KOPT-K1 (cell line): ENCODE data around the gene ZNF296.
"Not testable (repeated sequence)": the region's sequence is repeated elsewhere in the genome, so short reads cannot be mapped to it uniquely, and the experiment has no call there.

Experiments used
- H3K27ac ChIP-seq: fragments of 200-600 bp; sonication (generic); 2 replicates; pipeline ENCODE4 v1.5.1; 2016; ENCODE audit warnings: antibody characterized with exemption, mild to moderate bottlenecking, low read depth, low read length; ENCODE audit not compliant: poor library complexity, severe bottlenecking
- H3K36me3 ChIP-seq: fragments of 200-600 bp; sonication (generic); 2 replicates; pipeline ENCODE4 v1.5.1; 2017; ENCODE audit warnings: antibody characterized with exemption, mild to moderate bottlenecking, low read length, moderate library complexity; ENCODE audit not compliant: insufficient read depth
- H3K9me3 ChIP-seq: fragments of 200-600 bp; sonication (generic); 2 replicates; pipeline ENCODE4 v1.5.1; 2017; ENCODE audit warnings: antibody characterized with exemption, low read length, mild to moderate bottlenecking; ENCODE audit not compliant: insufficient read depth, poor library complexity, severe bottlenecking

ZNF296 gene

DNA sequence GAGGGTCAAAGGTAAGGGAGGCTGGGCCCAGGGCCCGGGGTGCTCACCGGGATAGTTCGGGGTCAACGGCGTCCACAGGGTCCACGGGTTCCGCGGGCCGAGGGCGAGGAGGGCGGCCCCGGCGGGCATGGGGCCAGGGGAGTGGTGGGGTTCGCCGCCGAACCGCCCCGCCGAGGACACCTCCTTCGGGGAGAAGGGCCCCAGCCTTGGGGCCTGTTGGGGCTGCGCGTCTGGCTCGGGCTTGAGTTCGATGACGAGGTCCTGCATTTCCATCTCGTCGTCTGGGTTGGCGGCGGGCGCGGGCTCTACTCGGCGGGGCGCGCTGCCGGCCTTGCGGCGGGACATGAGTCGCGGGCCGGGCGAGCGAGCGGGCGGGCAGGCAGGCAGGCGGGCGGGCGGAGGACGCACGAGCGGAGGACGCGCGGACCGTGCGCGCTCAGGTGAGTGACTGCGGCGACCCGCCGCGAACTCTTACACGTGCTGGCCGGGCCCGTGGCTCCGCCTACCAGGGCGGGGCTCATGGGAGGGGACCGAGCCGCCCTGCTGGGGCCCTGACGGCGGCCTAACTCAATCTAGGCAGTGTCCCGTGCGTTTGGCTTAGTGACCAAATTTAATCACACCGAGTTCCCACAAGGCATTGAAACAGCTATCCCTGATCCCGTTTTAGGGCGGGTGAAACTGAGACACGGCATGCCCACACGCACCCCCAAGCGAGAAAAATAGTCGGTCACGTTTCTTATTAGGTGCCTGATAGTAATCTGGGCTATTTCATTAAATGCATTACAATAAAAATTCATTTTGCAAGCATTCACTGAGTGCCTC lies at the start of gene ZNF296:
ZNF296 (minus strand) TSS at position 450 of the 822 bp plus-strand sequence; CDS start at position 345, 105 bp downstream.
- no peaks in the 10 kb centered on the region for H3K9me3 ChIP-seq
- peaks cover 11% of the 10 kb centered on the region; the same call in 1 of the 2 replicates for H3K36me3 ChIP-seq
- H3K27ac ChIP-seq = no peak within 1 kb of the TSS

DNA sequence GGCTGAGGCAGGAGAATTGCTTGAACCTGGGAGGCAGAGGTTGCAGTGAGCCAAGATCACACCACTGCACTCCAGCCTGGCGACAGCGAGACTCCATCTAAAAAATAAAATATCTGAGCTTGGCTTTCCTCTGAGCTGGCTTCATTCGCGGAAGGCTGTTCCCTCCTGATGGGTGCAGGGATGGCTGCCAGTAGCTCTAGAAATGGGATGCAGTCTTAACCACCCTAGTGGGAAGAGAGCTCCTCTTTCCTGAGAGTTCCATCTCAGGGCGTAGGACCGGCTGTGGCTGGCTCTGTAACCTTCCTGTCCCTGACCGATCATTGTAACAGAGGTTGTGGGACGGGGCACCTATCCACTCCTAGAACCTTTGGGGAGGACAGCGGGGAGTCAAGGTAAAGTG lies 49.1 kb upstream of the ZNF296 start:
- H3K9me3 ChIP-seq = no peaks in the 10 kb centered on the region
- peaks cover 5% of the 10 kb centered on the region; the same call in 1 of the 2 replicates for H3K36me3 ChIP-seq
- H3K27ac ChIP-seq = no peak overlapping the region

DNA sequence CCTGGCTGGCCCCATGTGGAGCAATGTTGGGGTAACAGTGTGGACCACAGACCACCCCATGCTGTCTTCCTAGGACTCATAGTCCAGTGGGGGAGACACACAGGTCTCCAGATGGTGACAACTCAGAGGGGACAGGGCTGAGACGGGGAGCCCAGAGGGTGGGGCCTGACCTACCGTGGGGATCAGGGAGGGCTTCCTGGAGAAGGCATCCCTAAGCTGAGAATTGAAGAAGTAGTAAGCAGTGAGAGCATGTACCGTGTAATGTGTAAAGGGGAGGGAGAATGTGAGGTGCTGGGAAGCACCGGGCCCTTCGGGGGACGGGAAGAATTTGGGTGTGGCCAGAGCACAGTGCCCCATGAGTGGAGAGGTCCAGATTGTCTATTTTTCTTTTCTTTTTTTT lies 47.7 kb upstream of the ZNF296 start:
- H3K9me3 ChIP-seq = no peaks in the 10 kb centered on the region
- H3K36me3 ChIP-seq = peaks cover 5% of the 10 kb centered on the region; the same call in 1 of the 2 replicates
- H3K27ac ChIP-seq = no peak overlapping the region

DNA sequence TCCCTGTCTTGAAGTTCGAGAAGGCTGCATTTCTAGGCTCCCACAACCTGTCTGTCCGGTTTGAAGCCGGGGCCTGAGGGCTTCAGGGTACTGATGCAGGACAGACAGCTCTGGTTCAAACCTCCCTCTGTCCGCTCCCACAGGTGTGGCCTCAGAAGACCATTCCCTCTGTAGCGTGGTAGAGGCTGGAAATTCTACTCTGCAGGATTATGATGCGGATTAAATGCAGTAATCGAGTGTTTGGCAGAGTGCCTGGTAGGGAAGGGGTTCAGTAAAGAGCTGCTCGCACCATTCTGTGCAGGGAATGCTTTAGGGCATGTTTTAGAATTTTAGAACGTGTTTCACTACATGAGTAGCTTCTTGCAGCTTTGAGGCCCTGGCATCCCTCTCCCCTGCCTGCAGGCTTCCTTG lies 47.2 kb upstream of the ZNF296 start:
- Histone ChIP-seq H3K27ac (no peak overlapping the region), H3K9me3 (no peaks in the 10 kb centered on the region), H3K36me3 (peaks cover 5% of the 10 kb centered on the region; the same call in 1 of the 2 replicates)

DNA sequence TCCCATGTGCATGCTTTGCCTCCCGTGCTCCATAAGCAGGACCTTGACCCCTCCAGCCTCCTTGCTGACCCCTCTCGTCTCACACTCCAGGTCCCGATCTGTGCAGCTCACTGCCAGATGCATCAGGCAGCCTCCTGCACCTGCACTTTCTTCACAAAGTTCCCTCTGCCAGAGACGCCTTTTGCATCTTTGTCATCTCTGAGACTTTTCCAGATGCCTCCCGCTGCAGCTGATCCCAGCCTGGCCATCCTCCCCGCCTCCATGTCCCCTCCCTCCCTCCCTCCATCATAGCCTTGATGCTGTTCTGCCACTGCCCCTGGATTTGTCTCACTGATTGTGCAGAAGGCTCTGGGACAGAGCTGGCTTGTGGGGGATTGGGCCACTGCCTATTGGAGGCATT lies 46.6 kb upstream of the ZNF296 start:
- Histone ChIP-seq H3K27ac (no peak overlapping the region), H3K9me3 (no peaks in the 10 kb centered on the region), H3K36me3 (peaks cover 5% of the 10 kb centered on the region; the same call in 1 of the 2 replicates)

DNA sequence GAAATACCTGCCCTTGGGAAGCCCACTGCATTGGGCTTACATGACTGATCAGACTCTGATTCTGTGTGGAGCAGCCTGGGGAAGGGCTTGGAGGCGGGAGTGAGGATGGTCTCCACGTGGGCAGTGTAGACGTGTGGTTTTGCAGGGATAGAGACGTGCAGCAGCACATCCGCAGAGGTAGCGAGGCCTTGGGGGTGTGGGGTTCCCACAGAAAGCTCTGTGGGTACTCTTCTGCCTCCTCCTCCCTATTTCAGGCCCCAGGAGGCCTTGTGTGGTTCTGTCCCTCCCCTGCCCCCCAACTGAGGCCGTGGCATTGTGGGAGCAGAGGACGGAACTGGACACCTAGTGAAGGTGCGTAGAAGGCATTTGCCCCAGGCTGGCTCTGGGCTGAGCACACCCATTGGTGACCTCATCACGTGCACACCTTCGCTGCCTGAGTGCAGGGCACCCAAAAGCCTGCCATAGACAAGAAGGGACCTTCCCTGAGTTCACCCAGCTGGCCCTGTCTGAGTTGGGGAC lies 45.6 kb upstream of the ZNF296 start:
- Histone ChIP-seq H3K27ac (no peak overlapping the region), H3K9me3 (no peaks in the 10 kb centered on the region), H3K36me3 (peaks cover 5% of the 10 kb centered on the region; the same call in 1 of the 2 replicates)

DNA sequence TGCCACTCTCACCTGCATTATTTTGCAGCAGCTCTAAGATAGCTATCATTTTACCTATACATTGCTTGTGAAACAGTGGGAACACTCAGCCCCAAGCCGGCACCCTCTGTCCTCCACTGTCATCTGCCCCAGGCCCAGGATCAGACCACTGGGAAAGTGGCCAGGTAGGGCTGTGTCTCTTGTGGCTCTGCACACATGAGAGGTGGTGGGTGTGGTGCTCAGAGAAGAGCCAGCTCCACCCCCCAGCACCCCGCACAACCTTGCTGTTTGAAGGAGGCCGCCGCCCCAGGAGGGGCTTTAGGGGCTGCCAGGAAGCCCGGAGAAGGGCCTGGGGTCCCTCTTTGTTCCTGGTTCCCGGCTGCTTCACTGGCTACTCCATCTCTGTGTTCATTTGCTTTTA lies 43.3 kb upstream of the ZNF296 start:
- peak overlapping the region; percentile 86 for H3K27ac ChIP-seq
- no peaks in the 10 kb centered on the region for H3K9me3 ChIP-seq
- H3K36me3 ChIP-seq = peaks cover 5% of the 10 kb centered on the region; the same call in 1 of the 2 replicates

DNA sequence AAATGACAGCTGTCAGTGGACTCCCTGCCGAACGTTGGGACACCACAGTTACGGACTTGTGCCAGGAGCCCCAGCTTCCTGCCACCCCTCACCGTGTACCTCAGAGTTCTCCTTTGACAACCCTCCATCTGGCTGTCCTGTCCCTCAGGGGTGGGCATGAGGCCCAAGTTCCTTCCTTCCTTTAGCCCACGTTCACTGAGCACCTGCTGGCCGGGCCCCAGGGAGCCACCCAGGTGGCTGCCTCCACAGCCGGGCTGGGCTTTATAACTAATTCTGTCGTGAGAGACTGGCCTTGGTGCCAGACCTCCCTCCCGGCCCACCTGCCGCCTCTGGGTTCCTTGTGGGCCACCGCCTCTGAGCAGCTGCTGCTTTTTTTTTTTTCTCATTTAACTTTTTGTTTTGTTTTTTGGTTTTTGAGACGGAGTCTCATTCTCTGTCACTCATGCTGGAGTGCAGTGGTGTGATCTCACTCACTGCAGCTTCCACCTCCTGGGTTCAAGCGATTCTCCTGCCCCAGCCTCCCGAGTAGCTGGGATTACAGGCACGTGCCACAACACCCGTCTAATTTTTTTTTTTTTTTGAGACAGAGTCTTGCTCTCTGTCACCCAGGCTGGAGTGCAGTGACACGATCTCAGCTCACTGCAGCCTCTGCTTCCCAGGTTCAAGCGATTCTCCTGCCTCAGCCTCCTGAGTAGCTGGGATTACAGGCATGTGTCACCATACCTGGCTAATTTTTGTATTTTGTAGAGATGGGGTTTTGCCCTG lies 42.5 kb upstream of the ZNF296 start:
- not testable (repeated sequence) for H3K36me3 ChIP-seq, H3K9me3 ChIP-seq
- peak overlapping the region; percentile 86 for H3K27ac ChIP-seq

DNA sequence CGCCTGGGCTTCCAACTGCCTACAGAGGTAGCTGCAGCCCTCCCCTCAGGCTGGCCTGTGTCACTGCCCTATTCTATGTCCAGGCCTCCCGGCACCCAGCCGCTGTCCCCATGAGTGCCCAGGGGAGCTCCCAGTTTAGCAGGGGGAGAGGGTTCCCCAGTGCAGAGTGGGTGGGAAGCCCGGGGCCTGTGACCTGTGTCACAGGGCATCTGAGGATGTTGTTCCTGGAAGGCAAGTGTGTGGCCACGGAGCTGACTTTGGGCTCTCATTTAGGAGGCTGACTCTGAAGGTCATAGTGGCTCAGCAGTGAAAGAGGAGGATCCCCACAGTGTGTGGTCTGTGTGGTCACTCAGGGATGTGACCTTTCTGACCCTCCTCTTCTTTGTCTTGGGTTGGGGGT lies 41.8 kb upstream of the ZNF296 start:
- no peaks in the 10 kb centered on the region; the same call in 1 of the 2 replicates for H3K36me3 ChIP-seq
- H3K9me3 ChIP-seq = no peaks in the 10 kb centered on the region
- H3K27ac ChIP-seq = peak overlapping the region; percentile 86

DNA sequence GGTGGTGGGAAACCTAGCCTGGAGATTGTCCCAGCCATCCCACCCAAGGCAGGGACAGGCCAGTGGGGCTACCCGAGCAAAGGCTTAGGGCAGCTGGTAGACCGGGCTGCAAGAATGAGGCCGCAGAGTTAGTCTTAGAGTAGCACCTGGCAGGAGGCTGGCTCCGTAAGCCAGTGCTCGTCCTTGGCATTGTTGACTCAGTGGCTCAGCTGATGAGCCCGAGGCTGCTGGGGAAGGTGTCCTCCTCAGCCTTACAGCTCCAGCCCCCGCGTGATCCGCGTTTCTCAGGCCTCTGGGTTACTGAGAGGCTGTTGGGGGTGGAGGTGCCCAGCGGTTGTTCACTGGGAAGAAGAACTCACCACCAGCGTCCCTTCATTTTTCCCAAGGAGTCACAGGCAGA lies 41.4 kb upstream of the ZNF296 start:
- Histone ChIP-seq H3K27ac (peak overlapping the region; percentile 86), H3K9me3 (no peaks in the 10 kb centered on the region), H3K36me3 (peaks cover under 1% of the 10 kb centered on the region; the same call in 1 of the 2 replicates)

DNA sequence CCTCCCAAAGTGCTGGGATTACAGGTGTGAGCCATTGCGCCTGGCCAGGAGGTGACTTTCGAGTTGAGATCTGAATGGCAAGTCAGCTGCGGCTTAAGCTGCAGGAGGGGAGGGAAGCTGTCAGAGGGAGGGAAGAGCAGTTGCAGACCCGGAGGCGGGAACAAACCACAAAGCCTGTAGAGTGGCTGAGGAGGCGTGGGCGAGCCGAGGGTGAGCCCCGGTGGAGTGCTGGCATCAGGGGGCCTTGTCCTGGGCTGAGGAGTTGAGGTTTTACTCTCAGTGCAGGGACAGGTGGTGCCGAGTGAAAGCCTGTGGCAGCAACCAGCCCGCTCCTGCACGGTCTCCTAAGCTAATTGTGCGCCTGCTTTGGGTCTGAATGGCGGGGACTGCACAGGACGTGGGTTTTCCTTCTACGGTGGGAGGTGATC lies 40.9 kb upstream of the ZNF296 start:
- Histone ChIP-seq H3K36me3 (peaks cover 5% of the 10 kb centered on the region; the same call in 1 of the 2 replicates), H3K27ac (peak overlapping the region; percentile 86), H3K9me3 (no peaks in the 10 kb centered on the region)

DNA sequence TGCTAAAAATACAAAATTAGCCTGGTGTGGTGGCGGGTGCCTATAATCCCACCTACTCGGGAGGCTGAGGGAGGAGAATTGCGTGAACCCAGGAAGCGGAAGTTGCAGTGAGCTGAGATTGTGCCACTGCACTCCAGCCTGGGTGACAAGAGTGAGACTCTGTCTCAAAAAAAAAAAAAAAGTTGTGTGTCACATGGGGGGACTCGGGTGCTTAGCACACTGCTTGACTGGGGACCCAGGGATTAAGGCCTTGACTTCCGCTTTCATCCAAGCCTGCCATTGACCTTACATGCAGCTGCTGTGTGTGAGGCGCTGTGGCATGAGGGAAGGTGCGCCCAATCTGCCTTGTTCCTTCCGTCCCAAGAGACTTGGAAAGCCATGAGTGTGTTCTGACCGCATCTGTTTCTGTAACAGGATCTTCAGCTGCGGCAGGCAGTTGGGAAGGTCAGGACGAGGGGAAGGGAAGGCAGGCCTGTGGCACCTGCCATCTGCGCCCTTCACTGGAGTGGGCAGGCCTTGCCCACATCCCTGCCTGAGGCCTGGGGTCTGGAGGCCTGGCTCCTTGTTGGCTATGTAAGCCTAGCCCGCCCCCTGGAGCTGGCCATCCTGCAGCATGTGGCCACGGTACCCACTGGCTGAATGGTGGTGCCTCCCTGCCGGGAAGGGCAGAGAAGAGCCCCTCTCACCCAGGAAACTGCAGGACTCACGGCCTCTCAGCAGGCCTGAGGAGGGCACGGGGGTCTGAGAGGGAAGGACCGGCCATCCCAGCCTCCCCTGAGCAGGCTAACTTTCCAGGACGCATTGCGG lies 39.7 kb upstream of the ZNF296 start:
- Histone ChIP-seq H3K27ac (peak overlapping the region; percentile 86), H3K36me3 (peaks cover 8% of the 10 kb centered on the region; the same call in 1 of the 2 replicates), H3K9me3 (no peaks in the 10 kb centered on the region)

DNA sequence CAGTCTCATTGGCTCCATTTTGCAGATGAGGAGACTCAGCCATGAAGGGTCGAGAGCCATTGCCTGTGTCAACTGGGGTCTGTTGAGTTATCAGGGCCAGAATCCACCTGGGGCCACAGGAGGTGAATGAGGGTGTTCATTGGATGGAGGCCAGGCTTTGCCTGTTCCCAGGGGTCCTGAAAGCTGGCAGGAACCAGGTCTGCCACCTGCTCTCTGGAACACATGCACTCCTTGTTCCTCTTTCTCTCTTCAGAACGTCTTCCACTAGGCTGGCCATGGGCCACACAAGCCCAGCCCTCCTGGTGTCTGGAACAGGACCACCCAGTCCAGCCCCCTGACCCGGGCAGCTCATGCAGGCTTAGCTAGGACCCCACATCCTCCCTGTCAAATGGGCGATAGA lies 37.8 kb upstream of the ZNF296 start:
- peaks cover 8% of the 10 kb centered on the region; the same call in 1 of the 2 replicates for H3K36me3 ChIP-seq
- H3K27ac ChIP-seq = no peak overlapping the region
- no peaks in the 10 kb centered on the region for H3K9me3 ChIP-seq

DNA sequence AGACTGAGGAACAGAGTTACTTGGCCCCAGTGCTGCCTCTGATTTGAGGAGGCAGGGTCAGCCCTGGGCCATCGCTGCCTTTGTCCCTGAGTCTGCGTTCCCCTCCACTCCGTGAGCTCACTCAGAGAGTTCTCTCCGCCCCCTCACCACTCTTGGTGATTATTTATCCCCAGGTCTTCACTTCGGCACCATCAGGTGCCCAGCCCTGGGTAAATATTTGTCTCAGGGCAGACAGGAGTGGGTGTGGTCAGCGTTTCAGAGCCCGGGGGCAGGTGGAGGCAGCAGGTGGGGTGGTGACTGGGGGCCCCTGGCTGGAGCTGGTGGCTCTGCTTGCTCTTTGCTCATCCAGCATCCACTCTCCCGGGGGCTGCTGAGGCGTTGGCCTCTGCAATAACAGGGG lies 37.4 kb upstream of the ZNF296 start:
- Histone ChIP-seq H3K36me3 (peaks cover 8% of the 10 kb centered on the region; the same call in 1 of the 2 replicates), H3K27ac (no peak overlapping the region), H3K9me3 (no peaks in the 10 kb centered on the region)
